Measurements from ENCODE around the gene PTPRJ. TPM values are rescaled to one million over a fixed set of nuclear protein-coding genes. Genes with fewer than 3 reads are reported as not detected.
A peak's percentile ranks its signal among the peaks of the same experiment; 100 is the strongest.

Gene PTPRJ
- total RNA-seq, 1 donor from 2014 or later, result 34.9 TPM

DNA sequence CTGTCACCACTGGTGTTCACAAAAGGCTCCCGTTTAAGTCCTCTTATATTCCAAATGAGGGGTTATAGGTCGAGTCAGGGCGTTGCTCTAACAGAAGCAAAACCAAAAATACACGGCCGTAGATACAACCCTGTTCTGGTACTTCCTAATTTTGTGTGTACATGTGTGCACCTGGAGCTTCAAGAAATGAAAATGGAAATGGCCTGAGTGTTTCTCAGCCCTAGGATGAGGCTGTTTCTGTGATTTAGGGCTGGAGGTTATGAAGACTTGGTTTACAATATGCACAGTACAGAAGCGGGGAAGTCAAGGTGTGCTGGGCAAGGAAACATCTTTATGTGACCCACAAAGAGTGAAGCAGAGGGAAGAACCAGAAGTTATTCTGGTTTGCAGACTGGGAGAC, 125.8 kb downstream of the PTPRJ start:
- Histone ChIP-seq H3K4me3 (no peak overlapping the region), H3K4me1 (peaks cover 29% of the 10 kb centered on the region), H3K36me3 (no peaks in the 10 kb centered on the region), H3K9me3 (no peaks in the 10 kb centered on the region), H3K27me3 (no peaks in the 10 kb centered on the region), H3K27ac (no peak overlapping the region)
- ATAC-seq (no peak), DNase-seq (no peak)
- no peak for TF ChIP-seq CTCF (IDR thresholded peaks at IDR 0.05)
- intact Hi-C loops (cut with DNase I), result no loop called here

DNA sequence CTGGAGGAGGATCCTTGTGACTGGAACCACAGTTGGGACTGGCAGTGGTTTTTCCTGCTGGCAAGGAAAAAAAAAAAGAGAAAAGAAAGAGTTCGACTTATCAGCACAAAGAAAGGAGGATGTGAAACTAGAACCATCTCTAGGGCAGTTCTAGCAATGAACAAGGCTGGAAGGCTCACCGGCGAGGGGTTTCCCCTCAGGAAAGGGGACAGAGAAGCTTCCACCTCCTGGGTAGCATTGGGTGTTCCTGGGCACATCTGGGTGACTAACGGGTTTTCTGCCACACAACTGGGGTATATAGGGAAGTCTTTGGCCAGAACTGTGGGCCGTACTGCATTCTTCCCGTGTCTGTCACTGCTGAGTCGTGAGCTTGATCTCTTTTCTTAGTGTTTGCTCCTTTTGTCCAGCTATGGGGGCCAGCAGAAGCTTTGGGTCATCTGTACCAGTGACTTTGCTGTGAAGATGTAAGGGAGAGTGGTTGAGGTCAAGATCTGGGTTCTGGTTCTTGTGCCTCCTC, 126.9 kb downstream of the PTPRJ start:
- H3K27ac ChIP-seq, result no peak overlapping the region
- DNase-seq, result no peak
- intact Hi-C loops (cut with DNase I), result no loop called here
- H3K36me3 ChIP-seq, result no peaks in the 10 kb centered on the region
- peaks cover 21% of the 10 kb centered on the region for H3K4me1 ChIP-seq
- no peaks in the 10 kb centered on the region for H3K9me3 ChIP-seq
- TF ChIP-seq CTCF (IDR thresholded peaks at IDR 0.05), result no peak
- peak; percentile 4 for ATAC-seq
- no peaks in the 10 kb centered on the region for H3K27me3 ChIP-seq
- no peak overlapping the region for H3K4me3 ChIP-seq

GRCh38 chr11:48108231-48109045, 128.1 kb downstream of the PTPRJ start:
- H3K4me3 ChIP-seq, result no peak overlapping the region
- H3K4me1 ChIP-seq, result peaks cover 20% of the 10 kb centered on the region
- no peak for TF ChIP-seq CTCF (IDR thresholded peaks at IDR 0.05)
- H3K9me3 ChIP-seq, result no peaks in the 10 kb centered on the region
- DNase-seq (no peak), ATAC-seq (no peak)
- intact Hi-C loops (cut with DNase I), result no loop called here
- H3K27me3 ChIP-seq, result no peaks in the 10 kb centered on the region
- no peaks in the 10 kb centered on the region for H3K36me3 ChIP-seq
- H3K27ac ChIP-seq, result no peak overlapping the region

GRCh38 chr11:48109046-48109666, 128.8 kb downstream of the PTPRJ start:
- ATAC-seq (peak; percentile 61), DNase-seq (no peak)
- intact Hi-C loops (cut with DNase I), result no loop called here
- no peak overlapping the region for H3K4me3 ChIP-seq
- TF ChIP-seq CTCF (IDR thresholded peaks at IDR 0.05), result peak; percentile 31
- no peaks in the 10 kb centered on the region for H3K36me3 ChIP-seq
- H3K27ac ChIP-seq, result no peak overlapping the region
- no peaks in the 10 kb centered on the region for H3K27me3 ChIP-seq
- H3K9me3 ChIP-seq, result no peaks in the 10 kb centered on the region
- H3K4me1 ChIP-seq, result peaks cover 20% of the 10 kb centered on the region

GRCh38 chr11:48110509-48110766, 130.1 kb downstream of the PTPRJ start:
- ATAC-seq (no peak), DNase-seq (no peak)
- H3K27me3 ChIP-seq, result no peaks in the 10 kb centered on the region
- no peak overlapping the region for H3K4me3 ChIP-seq
- TF ChIP-seq CTCF (IDR thresholded peaks at IDR 0.05), result no peak
- H3K9me3 ChIP-seq, result peaks cover 7% of the 10 kb centered on the region
- peaks cover 20% of the 10 kb centered on the region for H3K4me1 ChIP-seq
- intact Hi-C loops (cut with DNase I), result no loop called here
- no peak overlapping the region for H3K27ac ChIP-seq
- no peaks in the 10 kb centered on the region for H3K36me3 ChIP-seq
